Psoas muscle (tissue), 8 donors: ENCODE data around the gene FEZF1. TPM values are rescaled to one million over a fixed set of nuclear protein-coding genes. Genes with fewer than 3 reads are reported as not detected.

Experiments used
- ATAC-seq, 4 donors: fragments of 200-7000 bp; cut with Tn5 transposase; one replicate each; pipeline ENCODE4 v1.9.1; 2020; ENCODE audit warnings: moderate library complexity in 3 of 4, mild to moderate bottlenecking in 2 of 4
- DNase-seq, 2 donors: peaks; one replicate each; pipeline ENCODE4 v3.0.0-alpha.2; 2020
- H3K27ac ChIP-seq: fragments of 200-600 bp; one replicate; pipeline ENCODE4 v1.8.0; 2022
- H3K27me3 ChIP-seq, 3 donors: fragments of 200-600 bp in 1 of 3; one replicate each; pipeline versions ENCODE4 v1.6.1 to v1.8.0; 2013 to 2022; ENCODE audit warnings: low read length in 2 of 3, mild to moderate bottlenecking in 2 of 3, moderate library complexity in 1 of 3; ENCODE audit not compliant: insufficient read depth in 3 of 3
- H3K36me3 ChIP-seq, 2 donors: fragments of 200-600 bp in 1 of 2; one replicate each; pipeline versions ENCODE4 v1.6.1 to v1.8.0; 2013 to 2022; ENCODE audit warnings: low read depth in 1 of 2, mild to moderate bottlenecking in 1 of 2, moderate library complexity in 1 of 2; ENCODE audit not compliant: insufficient read depth in 1 of 2
- H3K4me1 ChIP-seq: fragments of 200-600 bp; one replicate; pipeline ENCODE4 v1.8.0; 2022
- H3K4me3 ChIP-seq: fragments of 200-600 bp; one replicate; pipeline ENCODE4 v1.8.0; 2022; ENCODE audit warnings: mild to moderate bottlenecking
- H3K9me3 ChIP-seq: fragments of 200-600 bp; one replicate; pipeline ENCODE4 v1.8.0; 2022
- WGBS, 3 donors: extraction: QIAGEN DNeasy Blood & Tissue Kit; methylation state at CpG; one replicate each; pipeline versions ENCODE4 v1.1.6 to v1.1.7; 2013; 5-methylcytosine and 5-hydroxymethylcytosine counted together
- intact Hi-C, 2 donors: fragments of 100-400 bp; cut with DNase I; formaldehyde crosslinking; loops; one replicate each; pipeline versions ENCODE4 v1.11.0 to v1.14.2; 2022
- polyA plus RNA-seq, 3 donors: library from polyadenylated mRNA; stranded (reverse); fragments of 200-250 nt; gene quantifications; one replicate each; pipeline ENCODE4 v1.2.3, GENCODE V29; 2013
- total RNA-seq, 4 donors: library from RNA; stranded (reverse); fragmentation: NEBNext Ultra II Directional in 2 of 4; extraction: Animal tissue kit (Norgen Biotek cat#: 25700) in 2 of 4; gene quantifications; one replicate each; pipeline versions ENCODE4 v1.2.1 to v1.2.4, GENCODE V29; 2021 to 2023
- TF ChIP-seq, protein P1 (sequence below): fragments of 200-600 bp; IDR thresholded peaks from one replicate; pipeline ENCODE4 v1.8.0; 2022; ENCODE audit warnings: antibody characterized with exemption
- donor health status: healthy with polysubstance abuse.
- donor health status: DM: no; HTN: no; CAD: no; lungs with moderate emphysema.
- donor health status: Bipolar disorder and iron deficiency.
- donor health status: healthy.
- donor health status: DM: yes; HTN: yes; CAD: no.
- donor health status: DM: no; HTN: no; CAD: no.
- donor health status: DM: no; HTN: no; CAD: no.
- donor health status: DM: yes; HTN: yes; CAD: no.

FEZF1 gene
- total and polyA plus RNA-seq, 7 donors = 0.19 TPM; not detected in 6

DNA sequence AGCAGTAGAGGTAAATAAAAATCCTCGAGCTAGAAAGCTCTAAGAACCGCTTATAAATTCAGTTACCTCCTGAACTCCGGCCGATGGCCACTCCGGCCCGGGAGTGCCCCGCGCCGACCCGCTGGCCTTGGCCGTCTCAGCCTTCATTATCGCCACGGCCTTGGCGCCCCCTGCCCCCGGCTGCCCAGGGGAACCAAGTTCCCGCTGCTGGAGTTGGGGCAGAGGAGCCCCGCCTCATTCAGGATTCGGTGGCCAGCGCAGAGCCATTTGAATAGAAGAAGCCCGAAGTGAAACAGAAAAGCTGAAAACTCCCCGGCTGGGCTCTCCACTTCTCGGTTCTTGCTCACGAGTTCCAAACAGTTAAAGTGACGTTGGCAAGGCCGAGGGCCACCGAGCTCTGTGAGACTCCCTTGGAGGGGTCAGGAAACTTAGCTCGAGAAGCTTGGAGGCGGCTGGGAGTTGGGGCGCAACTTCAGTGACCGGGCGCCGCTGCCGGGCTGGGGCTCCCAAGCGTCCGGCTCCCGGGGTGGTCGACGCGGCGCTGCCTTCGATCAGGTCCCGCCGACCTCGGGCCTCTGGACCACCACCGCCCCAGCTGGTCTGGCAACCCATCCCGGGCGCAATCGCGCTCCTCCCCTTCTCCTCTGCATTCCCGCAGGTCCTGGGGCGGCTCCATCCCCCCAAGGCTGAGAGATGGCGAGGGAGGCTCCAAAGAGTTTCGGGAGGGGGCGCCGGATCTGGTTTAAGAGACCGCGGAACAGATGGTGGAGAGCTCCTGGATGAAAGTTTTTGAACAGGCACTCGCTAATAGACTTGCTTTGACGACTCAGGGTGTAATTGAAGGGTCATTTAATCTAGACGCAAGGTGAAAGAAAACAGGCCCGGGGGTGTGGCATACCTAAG lies 5.8 kb upstream of the FEZF1 start:
- ATAC-seq = no peak
- Histone ChIP-seq H3K4me3 (peak overlapping the region; percentile 49), H3K36me3 (no peaks in the 10 kb centered on the region), H3K27ac (no peak overlapping the region), H3K27me3 (peaks cover 0 to 100% (median 36%) of the 10 kb centered on the region in 3 donors), H3K4me1 (peaks cover 7% of the 10 kb centered on the region), H3K9me3 (no peaks in the 10 kb centered on the region)
- TF ChIP-seq, protein P1, sequence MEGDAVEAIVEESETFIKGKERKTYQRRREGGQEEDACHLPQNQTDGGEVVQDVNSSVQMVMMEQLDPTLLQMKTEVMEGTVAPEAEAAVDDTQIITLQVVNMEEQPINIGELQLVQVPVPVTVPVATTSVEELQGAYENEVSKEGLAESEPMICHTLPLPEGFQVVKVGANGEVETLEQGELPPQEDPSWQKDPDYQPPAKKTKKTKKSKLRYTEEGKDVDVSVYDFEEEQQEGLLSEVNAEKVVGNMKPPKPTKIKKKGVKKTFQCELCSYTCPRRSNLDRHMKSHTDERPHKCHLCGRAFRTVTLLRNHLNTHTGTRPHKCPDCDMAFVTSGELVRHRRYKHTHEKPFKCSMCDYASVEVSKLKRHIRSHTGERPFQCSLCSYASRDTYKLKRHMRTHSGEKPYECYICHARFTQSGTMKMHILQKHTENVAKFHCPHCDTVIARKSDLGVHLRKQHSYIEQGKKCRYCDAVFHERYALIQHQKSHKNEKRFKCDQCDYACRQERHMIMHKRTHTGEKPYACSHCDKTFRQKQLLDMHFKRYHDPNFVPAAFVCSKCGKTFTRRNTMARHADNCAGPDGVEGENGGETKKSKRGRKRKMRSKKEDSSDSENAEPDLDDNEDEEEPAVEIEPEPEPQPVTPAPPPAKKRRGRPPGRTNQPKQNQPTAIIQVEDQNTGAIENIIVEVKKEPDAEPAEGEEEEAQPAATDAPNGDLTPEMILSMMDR = no peak
- intact Hi-C loops = no loop called here
- WGBS, 3 donors = 5 to 8% (median 6%) methylated on average over 59 to 61 of the region's 61 CpGs
- no peak for DNase-seq

DNA sequence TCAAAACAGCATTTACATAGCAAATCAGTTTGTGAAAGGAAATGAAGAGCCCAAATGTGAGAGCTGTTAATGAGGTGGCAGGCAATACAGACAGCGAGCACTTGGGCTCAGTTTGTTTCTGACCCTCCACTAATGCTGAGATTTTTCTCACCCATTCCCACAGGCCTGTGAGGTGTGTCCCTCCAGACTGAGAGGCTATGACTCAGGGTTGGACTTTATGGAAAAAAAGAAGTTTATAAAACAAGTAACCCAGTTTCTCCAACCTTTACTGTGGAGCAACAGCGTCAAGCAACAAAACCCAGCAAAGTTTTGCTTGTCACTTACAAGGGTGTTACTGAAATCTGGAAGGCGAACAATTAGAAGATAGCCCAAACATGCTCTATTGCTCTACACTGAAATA lies 4.9 kb upstream of the FEZF1 start:
- Histone ChIP-seq H3K27me3 (peaks cover 0 to 100% (median 34%) of the 10 kb centered on the region in 3 donors), H3K27ac (no peak overlapping the region), H3K36me3 (no peaks in the 10 kb centered on the region), H3K9me3 (no peaks in the 10 kb centered on the region), H3K4me3 (peak overlapping the region; percentile 49), H3K4me1 (peaks cover 12% of the 10 kb centered on the region)
- WGBS, 3 donors = 78 to 83% (median 83%) methylated on average over 3 of the region's 3 CpGs
- ATAC-seq (no peak), DNase-seq (no peak)
- intact Hi-C loops = no loop called here
- TF ChIP-seq, protein P1 = no peak

DNA sequence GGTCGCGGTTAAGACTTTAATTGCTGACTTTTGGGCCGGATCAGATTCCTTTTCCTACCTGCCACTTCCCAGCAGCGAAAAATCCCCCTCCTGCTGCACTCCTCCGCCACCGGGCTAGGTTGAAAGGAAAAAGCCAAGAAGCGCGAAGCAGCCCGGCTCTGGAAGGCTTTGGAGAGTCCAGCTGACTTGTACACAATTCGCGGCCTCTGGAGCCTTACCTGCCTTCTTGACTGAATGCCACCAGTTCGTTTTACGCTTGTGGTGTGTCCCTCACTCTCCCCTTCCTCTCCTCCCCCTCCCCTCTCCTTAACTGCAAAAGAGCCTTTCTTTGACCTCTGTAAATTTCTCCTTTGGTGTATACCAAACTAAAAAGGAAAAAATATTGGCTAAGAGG lies 2.7 kb upstream of the FEZF1 start:
- intact Hi-C loops = no loop called here
- TF ChIP-seq, protein P1 = no peak
- no peaks in the 10 kb centered on the region for H3K9me3 ChIP-seq
- no peak for ATAC-seq
- peaks cover 0 to 98% (median 46%) of the 10 kb centered on the region in 3 donors for H3K27me3 ChIP-seq
- H3K4me3 ChIP-seq = no peak overlapping the region
- H3K36me3 ChIP-seq = no peaks in the 10 kb centered on the region
- 49 to 61% (median 54%) methylated on average over 13 of the region's 13 CpGs for WGBS, 3 donors
- H3K27ac ChIP-seq = no peak overlapping the region
- peaks cover 16% of the 10 kb centered on the region for H3K4me1 ChIP-seq
- no peak for DNase-seq

DNA sequence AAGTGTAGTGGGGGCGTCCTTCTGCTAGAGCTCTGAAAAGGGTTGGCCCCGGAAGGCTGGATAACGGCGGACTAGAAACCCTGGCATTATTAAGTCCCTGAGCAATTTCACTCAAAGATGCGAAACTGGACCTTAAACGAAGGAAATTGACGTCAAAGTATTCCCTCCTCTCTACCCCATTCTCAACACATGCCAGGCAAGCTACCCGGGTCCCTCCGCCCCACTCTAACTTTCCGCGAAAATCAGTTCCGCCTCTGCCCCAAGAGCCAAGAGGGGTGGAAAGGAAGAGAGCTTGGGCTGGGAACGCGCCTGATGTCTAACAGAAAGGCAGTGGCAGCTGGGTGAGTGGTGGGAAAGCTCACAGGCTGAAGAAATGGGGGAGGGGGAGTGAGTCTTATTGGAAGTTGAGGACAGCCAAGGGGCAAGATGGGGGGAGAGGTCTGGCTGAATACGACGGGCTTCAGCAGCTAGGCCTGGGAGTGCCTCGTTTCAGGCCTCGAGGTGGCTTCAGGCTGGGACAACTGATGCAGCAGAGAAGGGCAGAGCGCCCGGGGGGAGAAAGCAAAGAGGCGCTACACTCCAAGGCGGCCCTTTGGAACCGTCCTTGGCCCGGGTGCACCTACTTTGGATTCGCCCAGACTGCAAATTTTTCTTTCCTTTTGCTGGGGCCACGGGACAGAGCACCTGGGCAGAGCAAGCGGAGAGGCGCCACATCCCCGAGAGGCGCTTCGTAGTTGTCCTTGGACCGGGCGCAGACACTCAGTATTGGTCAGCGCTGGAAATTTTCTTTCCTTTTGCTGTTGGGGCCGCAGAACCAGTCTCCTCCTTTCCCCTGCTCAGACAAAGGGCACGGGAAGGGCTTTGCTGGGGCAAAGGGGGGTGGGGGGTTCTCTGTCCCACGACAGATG lies 2.0 kb upstream of the FEZF1 start:
- Histone ChIP-seq H3K4me1 (peaks cover 16% of the 10 kb centered on the region), H3K4me3 (peak overlapping the region; percentile 60), H3K27ac (no peak overlapping the region), H3K27me3 (peaks cover 0 to 98% (median 49%) of the 10 kb centered on the region in 3 donors), H3K9me3 (no peaks in the 10 kb centered on the region), H3K36me3 (no peaks in the 10 kb centered on the region)
- TF ChIP-seq, protein P1 = no peak
- WGBS, 3 donors = 21 to 33% (median 29%) methylated on average over 34 to 37 of the region's 37 CpGs
- no peak for DNase-seq
- no peak for ATAC-seq
- intact Hi-C loops = no loop called here
